GM12878 (cell line): ENCODE results near the gene SMARCA4. TPM values are rescaled to one million over a fixed set of nuclear protein-coding genes. Genes with fewer than 3 reads are reported as not detected.

Source experiments
- ATAC-seq: fragments of 200-7000 bp; cut with Tn5 transposase; 3 replicates; pipeline ENCODE4 v1.9.1; 2020; ENCODE audit warnings: mild to moderate bottlenecking, moderate library complexity
- BruUV-seq: library from RNA; stranded (reverse); fragments of 400-500 nt; replicated peaks from 2 replicates; lab custom pipeline; 2021; lab: Mats Ljungman, UMichigan
- CTCF ChIA-PET: fragments of 300-600 bp; sonication (Branson Sonifier 250); formaldehyde crosslinking; extraction: SDS; loops from one replicate; lab custom pipeline; 2021; ENCODE audit warnings: inconsistent platforms; lab: Yijun Ruan, JAX
- POLR2A ChIA-PET: fragments of 350-600 bp; formaldehyde crosslinking; extraction: SDS; loops from one replicate; lab custom pipeline; 2021; ENCODE audit warnings: inconsistent platforms; lab: Charles Lee
- RAD21 ChIA-PET: fragments of 300-600 bp; sonication (Branson Sonifier 250); formaldehyde crosslinking; loops from one replicate; lab custom pipeline; 2023; ENCODE audit warnings: antibody characterized with exemption; ENCODE audit not compliant: unreplicated experiment; lab: Charles Lee
- SMC1A ChIA-PET: fragments of 300-600 bp; sonication (Branson Sonifier 250); formaldehyde crosslinking; loops from one replicate; lab custom pipeline; 2023; ENCODE audit not compliant: unreplicated experiment, uncharacterized antibody; lab: Charles Lee
- DNase-seq: peaks from one replicate; pipeline ENCODE4 v3.0.0-alpha.2; 2011; ENCODE audit warnings: low read depth, low spot score
- FAIRE-seq: peaks from 3 replicates; lab custom pipeline; 2011; peaks lifted over from hg19 to GRCh38; lab: Jason Lieb, UNC
- H2AFZ ChIP-seq: 2 replicates; pipeline ENCODE4 v1.6.0; 2011; ENCODE audit warnings: low read depth, low read length, control low read depth; ENCODE audit not compliant: control insufficient read depth
- H3K27ac ChIP-seq: 2 replicates; pipeline ENCODE4 v1.5.1; 2011; ENCODE audit warnings: control low read depth; ENCODE audit not compliant: control insufficient read depth, insufficient read depth
- H3K27me3 ChIP-seq, 2 experiments: replicated peaks in 1 of 2; 2 replicates each; pipeline versions ENCODE4 v1.6.0 to v1.6.1; 2011; ENCODE audit warnings: low read length in 1 of 2; ENCODE audit not compliant: control insufficient read depth in 2 of 2, insufficient read depth in 2 of 2
- H3K36me3 ChIP-seq, 2 experiments: 2 replicates each; pipeline ENCODE4 v1.5.1; 2011; ENCODE audit warnings: low read length in 1 of 2; ENCODE audit not compliant: control insufficient read depth in 2 of 2, insufficient read depth in 2 of 2
- H3K4me1 ChIP-seq: 2 replicates; pipeline ENCODE4 v1.6.1; 2011; ENCODE audit warnings: mild to moderate bottlenecking, low read length, moderate library complexity, mixed read lengths; ENCODE audit not compliant: control insufficient read depth, insufficient read depth
- H3K4me2 ChIP-seq: 2 replicates; pipeline ENCODE4 v1.6.0; 2011; ENCODE audit warnings: control low read depth; ENCODE audit not compliant: control insufficient read depth, insufficient read depth
- H3K4me3 ChIP-seq: fragments of 200-600 bp; sonication (generic); 2 replicates; pipeline ENCODE4 v1.5.1; 2016
- H3K79me2 ChIP-seq: 2 replicates; pipeline ENCODE4 v1.6.0; 2011; ENCODE audit warnings: low read length; ENCODE audit not compliant: control insufficient read depth, insufficient read depth
- H3K9ac ChIP-seq: 2 replicates; pipeline ENCODE4 v1.8.0; 2011; ENCODE audit warnings: low read length, control low read depth, mixed read lengths; ENCODE audit not compliant: control insufficient read depth, insufficient read depth
- H3K9me3 ChIP-seq: replicated peaks from 3 replicates; pipeline ENCODE4 v1.5.1; 2011; ENCODE audit warnings: mild to moderate bottlenecking, low read length; ENCODE audit not compliant: control insufficient read depth, insufficient read depth
- H4K20me1 ChIP-seq: 2 replicates; pipeline ENCODE4 v1.6.0; 2011; ENCODE audit not compliant: control insufficient read depth, insufficient read depth
- CHD4 ChIP-seq: fragments of 200-600 bp; sonication (generic); IDR thresholded peaks from 2 replicates; pipeline ENCODE4 v1.6.1; 2016; ENCODE audit warnings: mild to moderate bottlenecking
- IRF4 ChIP-seq: IDR thresholded peaks from 2 replicates; pipeline ENCODE4 v1.6.1; 2011; ENCODE audit warnings: low read depth, low read length
- JUNB ChIP-seq: IDR thresholded peaks from 2 replicates; pipeline ENCODE4 v1.6.1; 2016; ENCODE audit warnings: antibody characterized with exemption, mild to moderate bottlenecking
- JUND ChIP-seq: IDR thresholded peaks from 2 replicates; pipeline ENCODE4 v1.6.1; 2012; ENCODE audit warnings: low read depth, mild to moderate bottlenecking, low read length, improper control_type of control experiment, moderate library complexity
- KLF5 ChIP-seq: fragments of 450-650 bp; IDR thresholded peaks from 2 replicates; pipeline ENCODE4 v1.6.1; 2014; ENCODE audit warnings: mild to moderate bottlenecking; ENCODE audit not compliant: partially characterized antibody
- MEF2B ChIP-seq: fragments of 450-650 bp; IDR thresholded peaks from 2 replicates; pipeline ENCODE4 v1.6.1; 2018; ENCODE audit warnings: mild to moderate bottlenecking, moderate library complexity; ENCODE audit not compliant: partially characterized antibody, poor library complexity, severe bottlenecking
- SIX5 ChIP-seq: IDR thresholded peaks from 2 replicates; pipeline ENCODE4 v1.6.1; 2011; ENCODE audit warnings: mild to moderate bottlenecking, low read depth, low read length, moderate library complexity; ENCODE audit not compliant: severe bottlenecking
- TBL1XR1 ChIP-seq: IDR thresholded peaks from 2 replicates; pipeline ENCODE4 v1.6.1; 2012; ENCODE audit warnings: low read depth, low read length, improper control_type of control experiment
- TCF3 ChIP-seq: IDR thresholded peaks from 2 replicates; pipeline ENCODE4 v1.6.1; 2012; ENCODE audit warnings: low read depth, mild to moderate bottlenecking, low read length, borderline replicate concordance; ENCODE audit not compliant: insufficient read depth
- WRNIP1 ChIP-seq: IDR thresholded peaks from 2 replicates; pipeline ENCODE4 v1.6.1; 2011; ENCODE audit warnings: low read depth, low read length, improper control_type of control experiment, borderline replicate concordance
- ZNF274 ChIP-seq: IDR thresholded peaks from one replicate; pipeline ENCODE4 v1.8.0; 2011; ENCODE audit not compliant: insufficient read length, insufficient read depth
- ZZZ3 ChIP-seq: IDR thresholded peaks from 2 replicates; pipeline ENCODE4 v1.6.1; 2011; ENCODE audit warnings: low read depth; ENCODE audit not compliant: control insufficient read depth, insufficient read length
- WGBS: methylation state at CpG from one replicate; pipeline ENCODE4 v1.1.6; 2016; ENCODE audit warnings: low lambda C conversion rate; ENCODE audit not compliant: insufficient replicate concordance, insufficient coverage; ENCODE audit errors: missing lambda C conversion rate; 5-methylcytosine and 5-hydroxymethylcytosine counted together
- in situ Hi-C: fragments of 300-500 bp; cut with MboI; formaldehyde crosslinking; loops from 9 replicates; pipeline ENCODE4 v1.14.3; 2018; ENCODE audit warnings: mixed read lengths
- intact Hi-C: fragments of 100-400 bp; cut with micrococcal nuclease; formaldehyde crosslinking; loops from one replicate; pipeline ENCODE4 v1.14.2; 2022; ENCODE audit not compliant: unreplicated experiment
- polyA plus RNA-seq, 11 experiments: library from polyadenylated mRNA; depleted of rRNA in 4 of 11; unstranded in 6 of 11; stranded (reverse) in 5 of 11; fragments of >200 nt; fragmentation: Nextera tagmentation in 4 of 11; fragmentation: Illumina TruSeq in 1 of 11; extraction: Ambion mirVana in 4 of 11; extraction: Trizol in 1 of 11; gene quantifications; 1 replicate in 1 of 11; 2 replicates in 10 of 11; pipeline versions ENCODE4 v1.2.1 to v1.2.3, GENCODE V29; 2011 to 2016; ENCODE audit warnings: inconsistent platforms in 2 of 11, missing spikeins in 2 of 11, low read depth in 1 of 11
- total RNA-seq, 4 experiments: library from RNA; depleted of rRNA in 3 of 4; stranded (reverse); fragments of >200 nt in 3 of 4; fragmentation: Illumina TruSeq in 1 of 4; extraction: Trizol in 1 of 4; gene quantifications; 2 replicates each; pipeline versions ENCODE4 v1.2.1 to v1.2.3, GENCODE V29; 2013 to 2021
- TF ChIP-seq, protein P1 (sequence below): IDR thresholded peaks from 2 replicates; pipeline ENCODE4 v1.6.1; 2011; ENCODE audit warnings: borderline replicate concordance, low read depth, mild to moderate bottlenecking, moderate library complexity, mixed read lengths, low read length; ENCODE audit not compliant: insufficient read depth; ENCODE audit errors: extremely low read length
- TF ChIP-seq, protein P2 (sequence below): fragments of 450-650 bp; formaldehyde crosslinking; IDR thresholded peaks from 2 replicates; pipeline ENCODE4 v1.4.0; 2022; ENCODE audit warnings: mild to moderate bottlenecking, moderate library complexity
- TF ChIP-seq, protein P3 (sequence below): fragments of 150-350 bp; IDR thresholded peaks from 2 replicates; pipeline ENCODE4 v1.6.1; 2014; ENCODE audit warnings: mild to moderate bottlenecking, low read depth, low read length
- TF ChIP-seq, protein P4 (sequence below): fragments of 450-650 bp; IDR thresholded peaks from 2 replicates; pipeline ENCODE4 v1.6.1; 2017; ENCODE audit warnings: borderline replicate concordance

The SMARCA4 gene
- total and polyA plus RNA-seq, 10 of the 15 experiments (the other 5 are each of a cell fraction or from before 2014, with no cell fraction given), result 22.4 to 175 (median 57.4) TPM

DNA sequence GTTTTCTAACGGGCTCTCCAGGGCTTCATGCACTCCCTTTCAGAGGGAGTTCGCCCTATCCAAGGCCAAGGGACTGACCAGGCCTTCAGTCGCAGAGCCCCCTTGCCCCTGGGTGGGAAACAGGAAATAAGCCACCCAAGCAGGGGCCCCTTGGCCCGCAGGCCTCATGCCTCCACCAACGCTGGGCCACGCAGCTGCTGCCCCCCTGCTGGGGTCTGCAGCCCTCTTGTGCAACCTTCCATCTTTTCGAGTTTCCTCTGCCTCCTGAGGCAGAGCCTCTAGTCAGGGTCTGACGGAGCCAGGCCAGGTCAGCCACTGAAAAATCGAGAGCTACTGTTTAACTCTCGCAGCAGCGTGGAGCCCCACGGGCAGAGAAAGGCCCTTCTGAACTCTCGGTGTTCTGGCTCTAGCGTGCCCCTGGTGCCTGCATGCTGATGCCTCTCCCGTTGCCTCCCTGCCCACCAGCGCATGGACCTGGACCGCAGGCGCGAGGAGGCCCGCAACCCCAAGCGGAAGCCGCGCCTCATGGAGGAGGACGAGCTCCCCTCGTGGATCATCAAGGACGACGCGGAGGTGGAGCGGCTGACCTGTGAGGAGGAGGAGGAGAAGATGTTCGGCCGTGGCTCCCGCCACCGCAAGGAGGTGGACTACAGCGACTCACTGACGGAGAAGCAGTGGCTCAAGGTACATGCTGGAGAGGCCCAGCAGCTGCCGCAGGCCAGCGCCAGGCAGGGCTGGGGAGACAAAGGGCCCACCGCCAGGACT lies 73.8 kb downstream of the SMARCA4 start:
- Histone ChIP-seq H3K27ac (no peak overlapping the region), H3K4me1 (peaks cover 4% of the 10 kb centered on the region; the same call in 1 of the 2 replicates), H3K27me3 (no peaks in the 10 kb centered on the region), H3K9me3 (no peaks in the 10 kb centered on the region), H3K4me3 (no peak overlapping the region), H3K79me2 (no peaks in the 10 kb centered on the region), H3K9ac (no peak overlapping the region), H2AFZ (no peak overlapping the region), H4K20me1 (no peaks in the 10 kb centered on the region), H3K36me3 (peaks cover 44 to 45% of the 10 kb centered on the region in 2 experiments), H3K4me2 (no peak overlapping the region)
- ChIA-PET CTCF (interaction anchor here (0.6 to 3.5 kb wide), 17 partner anchors 9 to 951 kb away, joined by 3 to 37 read pairs (median 5); partner anchors contain the start of gene TMED1), RAD21 (interaction anchor here (1.0 to 2.7 kb wide), 9 partner anchors 59 to 199 kb away, joined by 3 to 33 read pairs (median 5); partner anchors contain the start of gene TMED1), SMC1A (interaction anchor here (1.7 to 2.6 kb wide), 4 partner anchors 55 to 171 kb away, joined by 6 to 18 read pairs (median 10); partner anchors contain the start of gene LDLR), POLR2A (interaction anchor here (1.9 kb wide), 1 partner anchor 56 kb away, joined by 7 read pairs; no protein-coding TSS in a partner anchor)
- in situ Hi-C loops (loop anchor here (5.0 kb wide), 1 partner anchor 168 kb away; no protein-coding TSS in a partner anchor), intact Hi-C loops (loop anchor here (5.0 kb wide), 1 partner anchor 168 kb away; no protein-coding TSS in a partner anchor)
- DNase-seq (no peak), ATAC-seq (no peak), FAIRE-seq (no peak)
- 97% methylated on average over 26 of the region's 38 CpGs for WGBS
- no TSS peak for BruUV-seq
- TF ChIP-seq, protein P1, sequence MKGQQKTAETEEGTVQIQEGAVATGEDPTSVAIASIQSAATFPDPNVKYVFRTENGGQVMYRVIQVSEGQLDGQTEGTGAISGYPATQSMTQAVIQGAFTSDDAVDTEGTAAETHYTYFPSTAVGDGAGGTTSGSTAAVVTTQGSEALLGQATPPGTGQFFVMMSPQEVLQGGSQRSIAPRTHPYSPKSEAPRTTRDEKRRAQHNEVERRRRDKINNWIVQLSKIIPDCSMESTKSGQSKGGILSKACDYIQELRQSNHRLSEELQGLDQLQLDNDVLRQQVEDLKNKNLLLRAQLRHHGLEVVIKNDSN, result no peak
- no peak for TF ChIP-seq TBL1XR1
- no peak for TF ChIP-seq MEF2B
- TF ChIP-seq KLF5, result no peak
- TF ChIP-seq ZZZ3, result no peak
- TF ChIP-seq TCF3, result no peak
- TF ChIP-seq, protein P2, sequence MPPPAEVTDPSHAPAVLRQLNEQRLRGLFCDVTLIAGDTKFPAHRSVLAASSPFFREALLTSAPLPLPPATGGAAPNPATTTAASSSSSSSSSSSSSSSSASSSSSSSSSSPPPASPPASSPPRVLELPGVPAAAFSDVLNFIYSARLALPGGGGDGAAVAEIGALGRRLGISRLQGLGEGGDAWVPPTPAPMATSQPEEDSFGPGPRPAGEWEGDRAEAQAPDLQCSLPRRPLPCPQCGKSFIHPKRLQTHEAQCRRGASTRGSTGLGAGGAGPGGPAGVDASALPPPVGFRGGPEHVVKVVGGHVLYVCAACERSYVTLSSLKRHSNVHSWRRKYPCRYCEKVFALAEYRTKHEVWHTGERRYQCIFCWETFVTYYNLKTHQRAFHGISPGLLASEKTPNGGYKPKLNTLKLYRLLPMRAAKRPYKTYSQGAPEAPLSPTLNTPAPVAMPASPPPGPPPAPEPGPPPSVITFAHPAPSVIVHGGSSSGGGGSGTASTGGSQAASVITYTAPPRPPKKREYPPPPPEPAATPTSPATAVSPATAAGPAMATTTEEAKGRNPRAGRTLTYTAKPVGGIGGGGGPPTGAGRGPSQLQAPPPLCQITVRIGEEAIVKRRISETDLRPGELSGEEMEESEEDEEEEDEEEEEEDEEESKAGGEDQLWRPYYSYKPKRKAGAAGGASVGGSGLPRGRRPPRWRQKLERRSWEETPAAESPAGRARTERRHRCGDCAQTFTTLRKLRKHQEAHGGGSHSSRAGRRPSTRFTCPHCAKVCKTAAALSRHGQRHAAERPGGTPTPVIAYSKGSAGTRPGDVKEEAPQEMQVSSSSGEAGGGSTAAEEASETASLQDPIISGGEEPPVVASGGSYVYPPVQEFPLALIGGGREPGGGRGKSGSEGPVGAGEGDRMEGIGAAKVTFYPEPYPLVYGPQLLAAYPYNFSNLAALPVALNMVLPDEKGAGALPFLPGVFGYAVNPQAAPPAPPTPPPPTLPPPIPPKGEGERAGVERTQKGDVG, result no peak
- no peak for TF ChIP-seq WRNIP1
- no peak for TF ChIP-seq SIX5
- TF ChIP-seq JUNB, result no peak
- TF ChIP-seq IRF4, result no peak
- TF ChIP-seq, protein P3, sequence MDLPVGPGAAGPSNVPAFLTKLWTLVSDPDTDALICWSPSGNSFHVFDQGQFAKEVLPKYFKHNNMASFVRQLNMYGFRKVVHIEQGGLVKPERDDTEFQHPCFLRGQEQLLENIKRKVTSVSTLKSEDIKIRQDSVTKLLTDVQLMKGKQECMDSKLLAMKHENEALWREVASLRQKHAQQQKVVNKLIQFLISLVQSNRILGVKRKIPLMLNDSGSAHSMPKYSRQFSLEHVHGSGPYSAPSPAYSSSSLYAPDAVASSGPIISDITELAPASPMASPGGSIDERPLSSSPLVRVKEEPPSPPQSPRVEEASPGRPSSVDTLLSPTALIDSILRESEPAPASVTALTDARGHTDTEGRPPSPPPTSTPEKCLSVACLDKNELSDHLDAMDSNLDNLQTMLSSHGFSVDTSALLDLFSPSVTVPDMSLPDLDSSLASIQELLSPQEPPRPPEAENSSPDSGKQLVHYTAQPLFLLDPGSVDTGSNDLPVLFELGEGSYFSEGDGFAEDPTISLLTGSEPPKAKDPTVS, result no peak
- no peak for TF ChIP-seq CHD4
- TF ChIP-seq JUND, result no peak
- TF ChIP-seq, protein P4, sequence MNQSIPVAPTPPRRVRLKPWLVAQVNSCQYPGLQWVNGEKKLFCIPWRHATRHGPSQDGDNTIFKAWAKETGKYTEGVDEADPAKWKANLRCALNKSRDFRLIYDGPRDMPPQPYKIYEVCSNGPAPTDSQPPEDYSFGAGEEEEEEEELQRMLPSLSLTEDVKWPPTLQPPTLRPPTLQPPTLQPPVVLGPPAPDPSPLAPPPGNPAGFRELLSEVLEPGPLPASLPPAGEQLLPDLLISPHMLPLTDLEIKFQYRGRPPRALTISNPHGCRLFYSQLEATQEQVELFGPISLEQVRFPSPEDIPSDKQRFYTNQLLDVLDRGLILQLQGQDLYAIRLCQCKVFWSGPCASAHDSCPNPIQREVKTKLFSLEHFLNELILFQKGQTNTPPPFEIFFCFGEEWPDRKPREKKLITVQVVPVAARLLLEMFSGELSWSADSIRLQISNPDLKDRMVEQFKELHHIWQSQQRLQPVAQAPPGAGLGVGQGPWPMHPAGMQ, result no peak
- no peak for TF ChIP-seq ZNF274
